ENCODE data around the gene EBPL.
"Not testable (repeated sequence)": the region's sequence is repeated elsewhere in the genome, so short reads cannot be mapped to it uniquely, and the experiment has no call there.

The EBPL gene

GRCh38 chr13:49615836-49616675, 75.2 kb downstream of the EBPL start:
- no peak for FAIRE-seq
- TF ChIP-seq POLR2A (IDR thresholded peaks at IDR 0.05; ENCODE audit: low read depth, low read length): no peak
- DNase-seq (ENCODE audit: insufficient read length, low spot score): no peak

- FAIRE-seq; DNase-seq (ENCODE audit: insufficient read length, low spot score): not testable (repeated sequence)
These were observed 79.2 kb downstream of the EBPL start for GRCh38 chr13:49612042-49612441.

All from H54 (cell line).